ENCODE measurements around the gene VEGFB.

GRCh38 chr11:64246871-64247728 is 12.7 kb downstream of the VEGFB start, which contains the start of gene PPP1R14B:
- no peak for TF ChIP-seq CTCF (IDR thresholded peaks at IDR 0.05; ENCODE audit: low read depth, low read length)
- TF ChIP-seq EZH2phosphoT487 (IDR thresholded peaks at IDR 0.05; ENCODE audit: low read depth): no peak
